Measurements from ENCODE around the gene WNK1.

GRCh38 chr12:765840-766239, 13.5 kb downstream of the WNK1 start:
- TF ChIP-seq, protein P1, sequence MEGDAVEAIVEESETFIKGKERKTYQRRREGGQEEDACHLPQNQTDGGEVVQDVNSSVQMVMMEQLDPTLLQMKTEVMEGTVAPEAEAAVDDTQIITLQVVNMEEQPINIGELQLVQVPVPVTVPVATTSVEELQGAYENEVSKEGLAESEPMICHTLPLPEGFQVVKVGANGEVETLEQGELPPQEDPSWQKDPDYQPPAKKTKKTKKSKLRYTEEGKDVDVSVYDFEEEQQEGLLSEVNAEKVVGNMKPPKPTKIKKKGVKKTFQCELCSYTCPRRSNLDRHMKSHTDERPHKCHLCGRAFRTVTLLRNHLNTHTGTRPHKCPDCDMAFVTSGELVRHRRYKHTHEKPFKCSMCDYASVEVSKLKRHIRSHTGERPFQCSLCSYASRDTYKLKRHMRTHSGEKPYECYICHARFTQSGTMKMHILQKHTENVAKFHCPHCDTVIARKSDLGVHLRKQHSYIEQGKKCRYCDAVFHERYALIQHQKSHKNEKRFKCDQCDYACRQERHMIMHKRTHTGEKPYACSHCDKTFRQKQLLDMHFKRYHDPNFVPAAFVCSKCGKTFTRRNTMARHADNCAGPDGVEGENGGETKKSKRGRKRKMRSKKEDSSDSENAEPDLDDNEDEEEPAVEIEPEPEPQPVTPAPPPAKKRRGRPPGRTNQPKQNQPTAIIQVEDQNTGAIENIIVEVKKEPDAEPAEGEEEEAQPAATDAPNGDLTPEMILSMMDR (IDR thresholded peaks at IDR 0.05), result no peak
- TF ChIP-seq POLR2A (IDR thresholded peaks at IDR 0.05) (no peak), POLR2AphosphoS5 (IDR thresholded peaks at IDR 0.05) (no peak), EP300 (IDR thresholded peaks at IDR 0.05; ENCODE audit: low read depth) (no peak)

Data from transverse colon (tissue), 4 donors.